GM19452 (cell line): ENCODE results near the gene TAS2R14.

Source experiments
- ATAC-seq: cut with Tn5 transposase; IDR thresholded peaks from one replicate; pipeline ENCODE4 v1.9.1; 2021; ENCODE audit not compliant: unreplicated experiment

The TAS2R14 gene

GRCh38 chr12:10909462-10909861 is 29.6 kb downstream of the TAS2R14 start, which contains the start of gene TAS2R13:
Gene TAS2R13 (minus strand): TSS chr12:10909562. CDS start chr12:10909298, 264 bp downstream.
- ATAC-seq = no peak

DNA sequence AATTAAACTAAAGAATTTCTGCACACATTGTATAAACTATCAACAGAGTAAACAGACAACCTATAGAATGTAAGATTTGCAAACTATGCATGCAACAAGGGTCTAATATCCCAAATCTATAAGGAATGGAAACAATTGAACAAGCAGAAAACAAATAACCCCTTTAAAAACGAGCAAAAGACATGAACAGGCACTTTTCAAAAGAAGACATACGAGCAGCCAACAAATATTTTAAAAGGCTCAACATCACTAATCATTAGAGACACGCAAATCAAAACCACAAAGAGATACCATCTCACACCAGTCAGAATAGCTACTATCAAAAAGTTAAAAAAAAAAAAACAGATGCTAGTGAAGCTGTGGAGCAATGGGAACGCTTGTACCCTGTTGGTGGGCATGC is 34.4 kb downstream of the TAS2R14 start:
- no peak for ATAC-seq

GRCh38 chr12:10901427-10901826 is 37.6 kb downstream of the TAS2R14 start:
- no peak for ATAC-seq

GRCh38 chr12:10900972-10901371 is 38.1 kb downstream of the TAS2R14 start:
- no peak for ATAC-seq

- ATAC-seq = no peak
These were observed 38.5 kb downstream of the TAS2R14 start for GRCh38 chr12:10900530-10900929.

GRCh38 chr12:10896854-10897253 is 42.2 kb downstream of the TAS2R14 start:
- no peak for ATAC-seq

- no peak for ATAC-seq
These were observed 47.1 kb downstream of the TAS2R14 start for GRCh38 chr12:10891937-10892336.

DNA sequence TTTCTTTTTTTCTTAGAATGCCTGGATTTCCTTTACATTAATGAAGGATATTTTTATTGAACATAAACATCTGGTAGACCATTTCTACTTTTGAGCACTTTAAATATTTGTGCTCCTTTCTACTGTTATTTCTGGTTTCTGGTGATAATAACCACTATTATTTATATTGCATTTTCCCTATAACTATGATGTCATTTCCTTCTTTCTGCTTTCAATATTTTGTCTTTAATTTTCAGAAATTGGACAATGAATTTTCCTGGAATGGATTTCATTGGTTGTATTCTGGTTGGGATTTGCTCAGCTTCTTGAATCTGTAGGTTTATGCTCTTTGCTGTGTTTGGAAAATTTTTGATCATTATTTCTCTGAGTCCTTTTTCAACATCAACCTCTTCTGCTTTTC is 49.8 kb downstream of the TAS2R14 start:
- no peak for ATAC-seq
